IPS-18a (cell line): ENCODE data around the gene COMMD2.

Experiments used
- H3K27ac ChIP-seq: one replicate; pipeline ENCODE4 v1.5.1; 2013; ENCODE audit warnings: low read length
- H3K27me3 ChIP-seq: one replicate; pipeline ENCODE4 v1.6.1; 2013; ENCODE audit warnings: mild to moderate bottlenecking, low read length; ENCODE audit not compliant: control insufficient read depth, insufficient read depth
- H3K36me3 ChIP-seq: one replicate; pipeline ENCODE4 v1.6.1; 2013; ENCODE audit warnings: low read depth, low read length; ENCODE audit not compliant: control insufficient read depth
- H3K4me1 ChIP-seq: one replicate; pipeline ENCODE4 v1.6.1; 2013; ENCODE audit warnings: low read depth, low read length; ENCODE audit not compliant: control insufficient read depth
- H3K4me3 ChIP-seq: one replicate; pipeline ENCODE4 v1.5.1; 2013; ENCODE audit warnings: low read length
- H3K9ac ChIP-seq: one replicate; pipeline ENCODE4 v1.6.1; 2013; ENCODE audit warnings: mild to moderate bottlenecking, low read length, moderate library complexity
- H3K9me3 ChIP-seq: one replicate; pipeline ENCODE4 v1.6.1; 2013; ENCODE audit warnings: low read depth, low read length; ENCODE audit not compliant: control insufficient read depth

Gene COMMD2

DNA sequence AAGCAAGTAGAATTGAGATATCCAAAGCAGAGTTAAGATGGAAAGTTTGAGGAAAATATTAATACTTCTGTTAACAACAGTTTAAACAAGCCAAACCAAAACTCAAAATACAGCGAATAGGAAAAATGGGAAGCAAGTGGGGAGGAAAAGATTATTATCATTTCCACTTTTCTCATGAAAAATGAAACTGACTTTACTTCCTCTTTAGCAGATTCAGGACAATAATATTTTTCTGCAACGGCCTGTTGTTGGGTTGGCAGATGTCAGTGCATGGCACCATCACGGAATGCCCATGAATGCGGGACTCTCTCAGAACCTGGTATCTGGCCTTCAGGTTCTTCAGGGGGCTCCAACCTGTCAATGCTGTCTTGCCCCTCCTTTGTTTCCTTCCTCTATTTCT is 28.9 kb upstream of the COMMD2 start:
- H3K36me3 ChIP-seq = no peaks in the 10 kb centered on the region
- no peak overlapping the region for H3K27ac ChIP-seq
- H3K9ac ChIP-seq = no peak overlapping the region
- no peaks in the 10 kb centered on the region for H3K9me3 ChIP-seq
- no peaks in the 10 kb centered on the region for H3K4me1 ChIP-seq
- no peaks in the 10 kb centered on the region for H3K27me3 ChIP-seq
- no peak overlapping the region for H3K4me3 ChIP-seq

DNA sequence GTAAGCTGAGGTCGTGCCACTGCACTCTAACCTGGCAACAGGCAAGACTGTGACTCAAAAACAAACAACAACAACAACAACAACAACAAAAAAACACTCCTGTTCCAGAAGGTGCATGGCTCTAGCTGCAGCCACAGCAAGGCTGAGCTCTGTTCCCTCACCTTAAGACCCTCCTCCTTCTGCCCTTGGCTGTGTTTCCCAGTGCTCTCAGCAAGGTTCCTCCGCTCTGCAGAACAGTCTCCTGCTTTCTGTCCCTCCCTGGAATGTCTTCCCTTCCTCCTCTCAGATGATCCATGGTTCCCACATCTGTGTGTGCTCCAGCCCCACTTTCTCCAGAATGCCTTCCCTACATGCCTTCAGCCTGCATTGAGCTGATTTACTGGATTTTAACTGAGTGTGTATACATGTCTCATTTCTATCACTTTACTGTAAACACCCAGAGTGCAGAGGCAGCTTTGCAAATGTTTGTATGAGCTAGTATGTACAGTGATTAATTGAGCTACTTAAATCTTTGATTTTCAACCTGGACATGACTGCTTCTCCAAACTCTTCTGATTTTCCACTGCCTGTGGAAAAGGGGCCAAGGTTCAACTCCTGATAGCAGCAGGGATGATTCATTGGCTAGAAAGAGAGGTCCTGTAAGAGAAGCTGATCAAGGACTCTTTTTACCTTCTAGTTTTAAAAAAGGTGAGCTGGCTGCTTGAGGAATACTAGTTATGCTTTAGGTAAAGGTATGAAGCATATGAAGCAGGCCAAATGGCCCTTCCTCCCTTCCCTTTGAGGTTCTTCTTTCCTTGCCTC is 25.3 kb upstream of the COMMD2 start:
- H3K27me3 ChIP-seq = no peaks in the 10 kb centered on the region
- no peak overlapping the region for H3K4me3 ChIP-seq
- no peaks in the 10 kb centered on the region for H3K36me3 ChIP-seq

DNA sequence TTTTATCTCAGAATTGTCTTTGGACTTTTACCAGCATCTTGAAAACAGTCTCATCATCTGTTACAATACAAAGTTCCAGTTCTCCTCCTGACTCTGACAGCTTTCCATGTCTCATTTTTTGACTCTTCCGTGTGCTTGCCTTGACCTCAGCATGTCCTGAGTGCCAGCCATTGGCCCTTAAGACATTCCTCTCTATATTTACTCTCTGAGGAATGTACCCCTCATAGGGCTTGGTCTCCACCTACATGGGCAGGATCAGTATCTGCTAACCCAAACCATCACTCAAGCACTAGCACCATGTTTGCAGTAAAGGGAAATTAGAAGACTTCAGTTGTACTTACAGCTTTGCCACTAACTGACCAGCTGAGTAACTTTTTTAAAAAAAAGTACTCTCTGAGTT is 23.9 kb upstream of the COMMD2 start:
- Histone ChIP-seq H3K9ac (no peak overlapping the region), H3K36me3 (no peaks in the 10 kb centered on the region), H3K4me3 (no peak overlapping the region), H3K27me3 (no peaks in the 10 kb centered on the region), H3K27ac (no peak overlapping the region), H3K9me3 (no peaks in the 10 kb centered on the region), H3K4me1 (no peaks in the 10 kb centered on the region)

More for the DNA sequence above, 25.3 kb upstream of the COMMD2 start:
- Histone ChIP-seq H3K4me1 (no peaks in the 10 kb centered on the region), H3K9ac (no peak overlapping the region), H3K9me3 (no peaks in the 10 kb centered on the region), H3K27ac (no peak overlapping the region)

DNA sequence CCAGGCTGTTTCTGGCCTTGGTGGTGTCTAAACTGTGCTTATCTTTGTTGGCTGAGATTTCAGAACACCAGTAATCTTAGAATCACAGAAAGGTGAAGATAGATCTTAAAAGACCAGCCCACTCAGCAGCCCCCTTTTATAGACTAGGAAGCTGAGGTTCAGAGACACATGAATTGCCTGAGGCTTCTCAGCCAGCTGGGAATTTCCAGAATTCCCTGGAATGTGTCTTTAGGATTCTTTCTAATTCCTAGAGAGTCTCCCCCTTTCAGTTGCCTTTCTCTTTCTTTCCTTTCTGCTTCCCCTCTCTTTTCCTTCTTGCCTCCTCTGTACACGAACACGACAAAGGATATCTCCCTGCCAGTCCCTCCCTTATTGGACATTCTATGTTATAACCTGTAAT is 20.6 kb upstream of the COMMD2 start:
- no peak overlapping the region for H3K27ac ChIP-seq
- H3K36me3 ChIP-seq = no peaks in the 10 kb centered on the region
- no peaks in the 10 kb centered on the region for H3K9me3 ChIP-seq
- no peaks in the 10 kb centered on the region for H3K27me3 ChIP-seq
- H3K4me3 ChIP-seq = no peak overlapping the region
- H3K9ac ChIP-seq = no peak overlapping the region
- H3K4me1 ChIP-seq = no peaks in the 10 kb centered on the region

DNA sequence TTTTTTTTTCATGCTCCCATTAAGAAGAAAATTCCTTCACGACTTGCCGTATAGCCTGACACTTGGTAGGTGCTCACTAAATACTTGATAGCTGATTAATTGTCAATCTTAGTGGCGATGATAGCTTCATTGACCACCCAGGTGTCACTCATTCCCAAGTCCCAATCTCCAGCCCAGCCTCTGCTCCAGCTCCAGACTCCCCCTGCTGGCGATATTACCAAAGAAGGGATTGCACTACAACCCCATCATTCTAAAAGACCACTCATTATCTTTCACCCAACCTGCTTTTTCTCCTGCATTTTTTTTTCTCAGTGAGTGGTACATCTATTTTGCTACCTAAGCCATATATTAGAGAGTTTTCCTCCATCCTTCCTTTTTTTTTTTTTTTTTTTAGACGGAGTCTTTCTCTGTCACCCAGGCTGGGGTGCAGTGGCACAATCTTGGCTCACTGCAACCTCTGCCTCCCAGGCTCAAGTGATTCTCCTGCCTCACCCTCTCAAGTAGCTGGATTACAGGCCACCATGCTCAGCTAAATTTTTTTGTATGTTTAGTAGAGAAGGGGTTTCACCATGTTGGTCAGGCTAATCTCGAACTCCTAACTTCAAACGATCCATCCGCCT is 19.5 kb upstream of the COMMD2 start:
- H3K4me3 ChIP-seq = no peak overlapping the region
- no peak overlapping the region for H3K9ac ChIP-seq
- H3K36me3 ChIP-seq = no peaks in the 10 kb centered on the region
- H3K4me1 ChIP-seq = no peaks in the 10 kb centered on the region
- H3K27ac ChIP-seq = no peak overlapping the region
- no peaks in the 10 kb centered on the region for H3K27me3 ChIP-seq
- no peaks in the 10 kb centered on the region for H3K9me3 ChIP-seq

DNA sequence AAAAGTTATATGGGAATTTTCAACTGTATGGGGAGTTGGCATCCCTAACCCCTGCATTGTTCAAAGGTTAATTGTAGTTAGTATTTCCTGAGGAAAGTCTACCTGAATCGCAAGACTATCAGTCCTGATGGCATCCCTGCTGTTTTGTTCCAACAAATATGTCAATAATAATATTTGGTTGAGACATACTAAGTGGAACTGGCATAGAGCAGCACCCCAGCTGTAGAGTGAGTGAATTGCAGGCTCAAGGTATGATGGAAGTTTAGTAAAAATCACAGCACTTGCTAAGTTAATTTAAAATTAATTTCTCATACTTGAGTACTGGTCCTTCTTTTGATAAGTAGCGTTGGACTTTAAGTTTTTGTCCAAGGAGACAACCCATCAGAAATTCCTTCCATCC is 18.0 kb upstream of the COMMD2 start:
- Histone ChIP-seq H3K4me1 (no peaks in the 10 kb centered on the region), H3K4me3 (no peak overlapping the region), H3K27ac (no peak overlapping the region), H3K9ac (no peak overlapping the region), H3K9me3 (no peaks in the 10 kb centered on the region), H3K27me3 (no peaks in the 10 kb centered on the region), H3K36me3 (no peaks in the 10 kb centered on the region)

DNA sequence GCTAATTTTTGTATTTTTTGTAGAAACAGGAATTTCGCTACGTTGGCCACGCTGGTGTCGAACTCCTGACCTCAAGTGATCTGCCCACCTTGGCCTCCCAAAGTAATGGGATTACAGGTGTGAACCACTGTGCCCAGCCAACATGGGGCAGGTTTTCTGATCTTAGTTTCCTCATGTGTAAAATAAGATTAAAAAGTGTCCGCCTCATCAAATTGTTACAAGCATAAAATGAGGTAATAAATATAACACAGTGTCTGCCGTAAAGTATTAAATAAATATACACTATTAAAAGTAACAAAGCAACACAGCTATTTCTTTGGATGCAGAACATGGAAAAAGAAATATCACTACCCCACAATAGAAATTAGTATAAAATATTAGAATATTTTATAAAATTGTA is 16.4 kb upstream of the COMMD2 start:
- H3K27me3 ChIP-seq = no peaks in the 10 kb centered on the region
- H3K9ac ChIP-seq = no peak overlapping the region
- no peak overlapping the region for H3K27ac ChIP-seq
- H3K36me3 ChIP-seq = no peaks in the 10 kb centered on the region
- no peak overlapping the region for H3K4me3 ChIP-seq
- H3K4me1 ChIP-seq = no peaks in the 10 kb centered on the region
- H3K9me3 ChIP-seq = no peaks in the 10 kb centered on the region

DNA sequence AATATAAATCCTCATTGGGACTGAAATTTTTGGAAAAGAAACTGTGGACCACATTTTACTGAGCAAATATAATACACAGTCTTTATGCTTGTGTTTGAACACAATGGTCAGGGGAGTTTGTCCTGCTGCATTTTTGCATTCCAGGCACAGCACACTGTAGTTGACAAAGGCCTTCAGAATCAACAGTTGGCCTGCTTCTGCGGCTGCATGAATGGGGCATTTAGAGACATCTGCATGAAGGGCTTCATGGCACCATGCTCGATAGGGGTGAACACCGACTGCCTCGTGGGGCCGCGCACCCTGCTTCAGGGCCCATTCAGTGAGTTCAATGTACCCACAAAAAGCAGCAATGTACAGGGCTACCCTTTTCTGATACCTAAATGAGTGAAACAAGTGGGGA is 15.4 kb upstream of the COMMD2 start:
- H3K4me3 ChIP-seq = no peak overlapping the region
- H3K27ac ChIP-seq = no peak overlapping the region
- no peaks in the 10 kb centered on the region for H3K27me3 ChIP-seq
- H3K9ac ChIP-seq = no peak overlapping the region
- H3K4me1 ChIP-seq = no peaks in the 10 kb centered on the region
- no peaks in the 10 kb centered on the region for H3K36me3 ChIP-seq
- no peaks in the 10 kb centered on the region for H3K9me3 ChIP-seq

DNA sequence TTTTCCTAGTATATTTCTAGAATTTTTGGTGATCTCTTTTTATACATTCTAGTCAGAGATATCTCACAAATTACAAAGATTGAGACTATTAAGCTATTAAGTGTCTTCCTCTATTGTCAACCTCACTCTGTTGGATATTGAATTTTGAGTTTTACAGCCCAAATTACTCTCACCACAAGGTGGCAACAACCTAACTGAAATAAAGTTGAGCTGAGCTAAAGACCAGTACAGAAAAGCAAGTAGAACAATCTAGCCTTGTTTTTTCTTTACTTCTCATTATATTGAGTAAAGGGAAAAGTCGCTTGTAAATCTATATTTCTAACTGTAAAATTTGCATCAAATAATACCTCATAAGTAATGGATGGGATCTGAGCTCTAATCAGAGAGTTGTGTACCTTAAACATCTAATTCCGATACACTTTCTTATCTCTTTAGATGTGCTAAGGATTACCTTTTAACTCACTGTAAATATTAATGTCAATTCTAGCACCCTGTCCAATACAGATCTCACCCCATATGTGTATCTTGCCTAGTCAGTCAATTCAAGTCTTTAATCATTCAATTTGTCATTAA is 13.6 kb upstream of the COMMD2 start:
- H3K36me3 ChIP-seq = no peaks in the 10 kb centered on the region
- H3K27me3 ChIP-seq = peaks cover 6% of the 10 kb centered on the region
- no peaks in the 10 kb centered on the region for H3K4me1 ChIP-seq
- H3K9ac ChIP-seq = no peak overlapping the region
- H3K27ac ChIP-seq = no peak overlapping the region
- H3K9me3 ChIP-seq = no peaks in the 10 kb centered on the region
- no peak overlapping the region for H3K4me3 ChIP-seq

DNA sequence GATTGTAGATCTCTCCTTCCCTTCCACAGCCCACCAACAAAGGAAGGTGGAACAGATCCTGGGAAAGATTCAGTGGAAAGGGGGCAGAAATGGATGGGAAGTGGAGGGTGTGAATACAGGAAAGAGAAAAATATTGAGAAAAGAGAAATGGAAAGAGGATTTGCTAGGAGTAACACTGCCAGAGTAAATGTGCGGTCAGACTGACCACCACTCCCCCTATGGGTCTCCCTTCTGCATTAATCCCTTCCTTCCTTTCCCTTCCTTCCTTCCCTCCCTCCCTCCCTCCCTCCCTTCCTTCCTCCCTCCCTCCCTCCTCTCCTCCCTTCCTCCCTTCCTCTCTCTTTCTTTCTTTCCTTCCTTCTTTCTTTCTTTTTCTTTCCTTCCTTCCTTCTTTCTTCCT is 12.0 kb upstream of the COMMD2 start:
- peaks cover 6% of the 10 kb centered on the region for H3K27me3 ChIP-seq

DNA sequence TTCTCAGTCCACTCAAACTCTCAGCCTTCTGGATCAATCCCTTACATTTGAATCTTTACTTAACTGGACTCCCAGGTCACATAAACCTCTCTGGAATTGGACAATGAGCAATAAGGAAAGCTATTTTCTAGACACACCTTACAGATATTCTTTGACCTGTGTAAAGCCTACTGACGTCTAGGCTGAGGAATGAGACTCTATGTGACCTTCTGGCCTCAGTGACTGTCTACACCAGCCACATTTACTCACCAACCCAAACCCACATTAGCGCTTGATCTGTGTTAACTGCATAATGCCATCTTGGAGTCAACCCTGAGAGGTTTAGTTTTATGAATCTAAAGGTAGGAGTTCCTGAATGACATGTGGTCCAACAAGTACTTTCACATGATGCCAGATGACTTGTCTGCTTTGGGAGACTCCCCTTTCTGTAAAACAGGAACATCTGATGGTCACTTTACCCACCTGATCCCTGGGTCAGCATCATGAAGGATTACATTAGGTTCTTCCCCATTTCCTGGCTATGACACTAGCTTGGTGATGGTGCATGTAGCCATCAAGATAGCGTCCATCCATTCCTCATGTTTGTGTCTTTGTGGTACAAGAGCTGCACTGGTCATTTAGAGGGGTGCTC is 11.4 kb upstream of the COMMD2 start:
- no peaks in the 10 kb centered on the region for H3K36me3 ChIP-seq
- H3K9ac ChIP-seq = no peak overlapping the region
- no peaks in the 10 kb centered on the region for H3K4me1 ChIP-seq
- H3K27me3 ChIP-seq = peaks cover 6% of the 10 kb centered on the region
- no peak overlapping the region for H3K4me3 ChIP-seq
- no peak overlapping the region for H3K27ac ChIP-seq
- H3K9me3 ChIP-seq = no peaks in the 10 kb centered on the region

More for the DNA sequence above, 12.0 kb upstream of the COMMD2 start:
- Histone ChIP-seq H3K36me3 (no peaks in the 10 kb centered on the region), H3K9me3 (no peaks in the 10 kb centered on the region), H3K4me3 (no peak overlapping the region), H3K27ac (no peak overlapping the region), H3K4me1 (no peaks in the 10 kb centered on the region), H3K9ac (no peak overlapping the region)
